Activated effector memory CD4-positive, alpha-beta T cell treated with anti-CD3 and anti-CD28 coated beads, Interleukin-2, amount 50 U/mL, for 16 hours (primary cell): ENCODE results near the gene OTOGL.

Source experiments
- DNase-seq: peaks from one replicate; pipeline ENCODE4 v3.0.0-alpha.2; 2020

OTOGL gene

GRCh38 chr12:80400571-80400991, 301.2 kb downstream of the OTOGL start:
- no peak for DNase-seq

- no peak for DNase-seq
These were observed 301.9 kb downstream of the OTOGL start for GRCh38 chr12:80401191-80401590.

- no peak for DNase-seq
These were observed 305.3 kb downstream of the OTOGL start for GRCh38 chr12:80404629-80405028.

DNA sequence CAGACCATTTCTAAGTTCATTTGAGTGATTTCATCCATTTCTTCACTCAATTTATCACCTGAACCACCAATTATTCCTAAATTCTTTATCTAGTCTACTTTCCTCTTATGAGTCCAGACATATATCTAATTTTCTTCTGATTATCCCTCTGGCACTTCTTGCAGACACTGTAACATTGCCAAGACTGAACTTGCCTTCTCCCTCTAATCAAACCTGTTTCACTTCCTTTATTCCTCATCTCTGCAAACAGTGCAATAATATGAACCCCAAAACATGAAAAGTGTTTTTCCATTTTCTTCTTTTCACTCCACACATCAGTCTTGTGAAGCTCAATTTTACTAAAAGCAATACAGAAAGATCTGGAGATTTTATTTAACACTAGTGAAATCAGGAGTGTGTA, 306.9 kb downstream of the OTOGL start:
- no peak for DNase-seq

DNA sequence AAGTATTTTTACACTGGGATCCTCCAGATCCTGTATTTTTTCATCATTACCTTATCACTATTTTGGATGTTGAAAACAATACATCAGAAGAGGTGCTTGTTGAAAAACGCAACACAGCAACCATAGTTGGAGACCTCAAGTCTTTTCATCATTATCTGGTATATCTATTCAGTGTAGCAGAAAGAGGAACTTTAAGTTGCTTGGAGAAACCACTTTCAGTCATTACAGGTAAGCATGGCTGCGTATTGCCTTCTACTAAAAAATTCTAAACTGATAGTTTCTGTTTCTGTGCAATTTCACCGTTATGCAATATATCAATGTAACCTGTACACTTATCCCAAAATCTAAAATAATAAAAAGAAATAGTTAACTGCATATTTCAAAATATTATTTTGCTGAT, 312.4 kb downstream of the OTOGL start:
- DNase-seq, result no peak

DNA sequence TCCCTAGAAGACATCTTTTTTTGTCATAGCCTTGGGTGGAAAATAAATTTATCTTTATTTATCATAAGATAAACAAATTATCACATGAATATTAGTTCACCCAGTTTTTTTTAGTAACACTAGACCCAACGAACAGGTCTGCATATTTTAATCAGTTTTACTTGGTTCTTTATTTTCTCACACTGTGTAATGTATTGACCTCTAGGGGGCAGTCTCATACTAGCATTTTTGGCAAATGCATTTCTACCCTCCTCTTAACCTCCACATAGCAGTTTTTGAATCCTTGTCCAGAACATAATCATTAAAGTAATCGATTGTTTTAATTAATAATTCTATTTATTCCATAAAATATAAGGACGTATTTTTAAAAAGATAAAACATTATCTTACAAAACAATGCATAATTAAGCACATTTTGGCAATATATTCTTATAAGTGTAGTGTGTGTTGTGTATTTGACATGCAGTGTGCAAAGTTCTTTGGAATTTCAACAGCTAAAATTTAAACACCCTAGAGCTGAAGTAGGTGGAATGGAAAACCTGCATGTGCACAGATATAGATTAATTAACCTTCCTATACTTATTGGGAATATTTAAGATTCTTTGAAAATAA, 313.1 kb downstream of the OTOGL start:
- DNase-seq, result no peak

GRCh38 chr12:80413462-80413861, 314.1 kb downstream of the OTOGL start:
- DNase-seq, result no peak

DNA sequence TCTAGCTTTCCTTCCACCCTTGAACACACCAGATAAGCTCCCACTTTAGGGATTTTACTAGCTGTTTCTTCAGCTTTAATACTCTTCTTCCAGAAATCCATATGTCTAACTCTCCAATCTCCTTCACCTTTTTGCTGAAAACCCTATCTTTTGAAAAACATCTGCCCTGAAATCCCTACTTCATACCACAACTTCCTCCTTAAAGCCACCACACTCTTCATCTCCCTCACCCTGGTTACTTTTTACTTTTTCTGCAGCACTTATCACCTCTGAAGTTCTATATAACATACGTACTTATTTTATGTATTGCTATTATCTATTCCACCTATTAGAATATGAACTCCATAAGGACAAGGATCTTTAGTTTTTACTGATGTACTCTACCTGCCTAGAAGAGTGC, 316.1 kb downstream of the OTOGL start:
- DNase-seq, result no peak

DNA sequence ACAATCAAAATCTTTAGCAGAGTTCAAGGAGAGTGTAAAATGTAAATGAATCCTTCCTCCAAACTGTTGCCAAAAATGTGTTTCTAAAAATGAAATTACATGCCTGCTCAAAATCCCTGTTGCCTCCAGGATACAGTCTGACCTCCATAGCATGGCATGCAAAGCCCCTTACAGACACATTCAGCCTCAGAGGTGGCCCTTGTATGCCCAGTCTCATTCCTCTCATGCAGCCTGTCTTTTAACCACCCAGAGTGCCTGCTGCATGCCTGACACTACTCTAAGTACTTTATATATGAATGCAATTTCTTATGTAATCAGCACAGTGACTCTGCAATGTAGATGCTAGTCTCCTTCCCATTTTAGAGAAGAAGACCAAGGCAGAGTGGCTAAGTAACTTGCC, 320.3 kb downstream of the OTOGL start:
- no peak for DNase-seq

- no peak for DNase-seq
These were observed 320.7 kb downstream of the OTOGL start for GRCh38 chr12:80420075-80420474.

- no peak for DNase-seq
These were observed 323.2 kb downstream of the OTOGL start for GRCh38 chr12:80422550-80422949.
